HT1080 (cell line): ENCODE results near the gene RUFY2. TPM values are rescaled to one million over a fixed set of nuclear protein-coding genes. Genes with fewer than 3 reads are reported as not detected.

ENCODE experiments used
- DNase-seq: peaks from one replicate; pipeline ENCODE4 v3.0.0-alpha.2; 2015; ENCODE audit warnings: low read depth
- polyA plus RNA-seq, 2 experiments: library from polyadenylated mRNA; depleted of rRNA; stranded (reverse); fragments of >200 nt; gene quantifications; 2 replicates each; pipeline ENCODE4 v1.2.3, GENCODE V29; 2015
- total RNA-seq: library from RNA; depleted of rRNA; stranded (reverse); fragments of >200 nt; shearing (Covaris generic); gene quantifications from 2 replicates; pipeline ENCODE4 v1.2.3, GENCODE V29; 2014; rRNA removed

RUFY2 gene, protein sequence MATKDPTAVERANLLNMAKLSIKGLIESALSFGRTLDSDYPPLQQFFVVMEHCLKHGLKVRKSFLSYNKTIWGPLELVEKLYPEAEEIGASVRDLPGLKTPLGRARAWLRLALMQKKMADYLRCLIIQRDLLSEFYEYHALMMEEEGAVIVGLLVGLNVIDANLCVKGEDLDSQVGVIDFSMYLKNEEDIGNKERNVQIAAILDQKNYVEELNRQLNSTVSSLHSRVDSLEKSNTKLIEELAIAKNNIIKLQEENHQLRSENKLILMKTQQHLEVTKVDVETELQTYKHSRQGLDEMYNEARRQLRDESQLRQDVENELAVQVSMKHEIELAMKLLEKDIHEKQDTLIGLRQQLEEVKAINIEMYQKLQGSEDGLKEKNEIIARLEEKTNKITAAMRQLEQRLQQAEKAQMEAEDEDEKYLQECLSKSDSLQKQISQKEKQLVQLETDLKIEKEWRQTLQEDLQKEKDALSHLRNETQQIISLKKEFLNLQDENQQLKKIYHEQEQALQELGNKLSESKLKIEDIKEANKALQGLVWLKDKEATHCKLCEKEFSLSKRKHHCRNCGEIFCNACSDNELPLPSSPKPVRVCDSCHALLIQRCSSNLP
- 11.7 and 12.6 TPM in 2 replicates for total RNA-seq
- 12.8 TPM in 2 replicates for polyA plus RNA-seq (2015; cell fraction: cytosol; rRNA removed)
- polyA plus RNA-seq (2015; cell fraction: nucleus; rRNA removed): 32.5 and 33.7 TPM in 2 replicates

DNA sequence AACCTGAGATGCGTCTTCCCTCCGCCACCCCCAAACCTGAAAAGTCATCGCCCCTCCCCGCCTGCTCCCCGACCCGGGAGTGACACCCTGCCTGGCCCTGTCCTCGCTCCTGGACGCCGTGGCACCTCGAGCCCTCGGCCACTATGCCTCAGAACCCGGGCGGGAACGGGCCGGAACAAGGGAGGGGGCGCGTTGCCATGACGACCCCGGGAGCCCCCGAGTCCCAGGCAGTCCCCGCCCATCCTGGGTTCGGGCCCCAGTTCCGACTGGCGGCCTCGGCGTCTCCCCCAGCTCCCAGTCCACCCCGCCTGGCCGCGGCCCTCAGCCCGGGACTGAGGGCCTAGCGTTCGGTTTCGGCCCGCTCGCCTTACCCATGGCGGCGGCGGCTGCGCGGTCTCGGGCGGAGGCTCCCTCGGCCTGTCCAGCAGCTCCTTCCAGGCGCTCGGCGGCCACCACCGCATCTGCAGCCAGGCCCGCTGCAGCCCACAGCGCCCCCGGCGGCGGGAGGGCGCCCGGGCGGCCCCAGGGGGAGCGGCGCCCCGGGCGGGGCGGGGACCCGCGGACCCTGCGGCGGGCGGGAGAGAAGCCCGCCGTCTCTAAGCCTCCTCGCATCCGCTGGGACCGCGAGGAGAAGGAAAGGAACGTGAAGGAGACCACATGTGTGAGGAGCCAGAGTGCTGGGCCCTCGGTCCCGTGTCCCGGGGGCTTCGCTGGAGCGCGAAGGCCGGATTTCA, at the start of gene RUFY2:
TSS of gene RUFY2 (minus strand) at position 463 of the 734 bp plus-strand sequence. CDS start at position 375, 88 bp downstream.
- peak; percentile 70 for DNase-seq

- peak; percentile 32 for DNase-seq
Measured at GRCh38 chr10:68449698-68450097, 42.6 kb upstream of the RUFY2 start.

DNA sequence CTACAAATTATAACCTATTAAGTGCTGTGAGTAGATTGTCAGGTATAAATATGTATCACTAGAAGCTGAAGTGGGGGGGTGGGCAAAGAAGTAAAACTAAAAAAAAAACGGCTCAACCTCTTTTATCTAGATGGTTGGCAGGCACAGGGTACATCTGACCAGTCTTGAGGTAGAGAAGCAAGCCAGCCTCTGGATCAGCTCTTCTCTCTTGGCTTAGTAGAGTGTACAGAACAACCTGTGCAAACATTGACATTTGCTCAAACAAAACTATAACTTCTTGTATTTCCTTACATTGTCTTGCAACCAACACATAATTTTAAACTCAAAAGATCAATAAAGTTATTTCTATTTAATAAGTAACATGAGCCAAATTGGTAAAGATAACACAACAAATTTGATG, 39.1 kb upstream of the RUFY2 start:
- DNase-seq: no peak

GRCh38 chr10:68442971-68443370, 35.9 kb upstream of the RUFY2 start:
- DNase-seq: no peak

DNA sequence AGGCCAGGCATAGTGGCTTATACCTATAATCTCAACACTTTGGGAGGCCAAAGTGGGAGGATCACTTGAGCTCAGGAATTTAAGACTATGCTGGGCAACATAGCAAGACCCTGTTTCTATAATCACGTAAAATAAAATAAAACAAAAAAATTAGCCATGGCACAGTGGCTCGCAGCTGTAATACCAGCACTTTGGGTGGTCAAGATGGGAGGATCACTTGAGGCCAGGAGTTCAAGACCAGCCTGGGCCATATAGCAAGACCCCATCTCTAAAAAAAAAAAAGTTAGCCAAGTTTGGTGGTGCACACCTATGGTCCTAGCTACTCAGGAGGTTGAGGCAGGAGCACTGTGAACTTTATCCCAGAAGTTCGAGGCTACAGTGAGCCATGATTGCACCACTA, 33.8 kb upstream of the RUFY2 start:
- no peak for DNase-seq

GRCh38 chr10:68435803-68436202, 28.7 kb upstream of the RUFY2 start:
- DNase-seq: no peak

DNA sequence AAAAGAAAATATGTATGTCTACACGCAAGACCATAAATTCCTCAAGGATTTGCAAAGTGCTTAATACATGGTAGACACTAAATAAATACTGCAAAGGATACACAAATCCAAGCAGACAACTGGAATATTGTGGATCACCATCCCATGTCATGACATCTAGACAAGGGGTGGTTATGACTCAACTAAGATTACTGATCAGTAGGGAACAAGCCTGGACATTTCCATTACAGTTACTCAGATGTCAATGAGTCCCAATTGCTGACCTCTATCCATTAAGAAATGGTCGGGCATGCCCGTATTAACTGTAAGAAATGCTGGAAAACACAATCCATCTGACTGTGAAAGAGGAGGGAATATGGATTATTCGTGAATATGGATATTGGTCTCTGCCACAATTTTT, 27.6 kb upstream of the RUFY2 start:
- DNase-seq: no peak

- DNase-seq: no peak
Measured at GRCh38 chr10:68428396-68429104, 21.5 kb upstream of the RUFY2 start.

GRCh38 chr10:68424454-68425014, 17.5 kb upstream of the RUFY2 start:
- DNase-seq: no peak

DNA sequence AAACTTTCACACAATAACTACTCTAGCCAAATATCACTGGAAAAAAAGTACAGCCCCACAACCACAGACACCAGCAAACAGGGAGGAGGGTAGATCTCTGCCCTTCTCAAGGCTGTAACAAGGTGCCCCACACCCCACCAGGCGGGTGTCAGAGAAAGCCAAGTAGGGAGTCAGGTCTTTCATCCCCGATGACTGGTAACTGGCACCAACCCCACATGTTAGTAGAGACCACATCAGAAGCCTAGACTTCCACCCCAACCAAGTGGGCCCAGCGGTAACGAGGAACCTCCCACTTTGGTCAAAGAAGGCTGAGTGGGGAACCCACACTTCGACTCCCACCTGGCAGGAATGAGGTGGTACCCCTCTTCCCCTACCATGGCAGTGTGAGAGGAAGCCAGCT, 16.4 kb upstream of the RUFY2 start:
- DNase-seq: no peak

GRCh38 chr10:68419376-68419775, 12.3 kb upstream of the RUFY2 start:
- DNase-seq: no peak

DNA sequence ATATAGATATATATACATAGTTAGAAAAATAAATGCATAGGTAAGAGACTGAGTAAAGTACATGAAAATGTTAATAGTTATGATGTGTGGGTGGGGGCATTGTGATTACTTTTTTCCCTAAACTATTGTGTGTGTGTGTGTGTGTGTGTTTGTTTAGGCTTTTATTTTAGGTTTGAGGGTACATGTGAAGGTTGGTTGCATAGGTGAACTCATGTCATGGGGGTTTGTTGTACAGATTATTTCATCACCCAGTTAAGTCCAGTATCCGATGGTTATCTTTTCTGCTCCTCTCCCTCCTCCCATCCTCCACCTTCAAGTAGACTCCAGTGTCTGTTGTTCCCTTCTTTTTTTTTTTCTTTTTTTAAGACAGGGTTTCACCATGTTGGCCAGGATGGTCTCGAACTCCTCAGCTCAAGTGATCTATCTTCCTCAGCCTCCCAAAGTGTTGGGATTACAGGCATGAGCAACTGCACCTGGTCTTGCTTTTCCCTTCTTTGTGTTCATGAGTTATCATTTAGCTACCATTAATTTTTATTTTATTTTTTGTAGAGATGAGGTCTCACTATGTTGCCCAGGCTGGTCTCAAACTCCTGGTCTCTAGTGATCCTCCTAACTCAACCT, 1.9 kb upstream of the RUFY2 start:
- DNase-seq: no peak

DNA sequence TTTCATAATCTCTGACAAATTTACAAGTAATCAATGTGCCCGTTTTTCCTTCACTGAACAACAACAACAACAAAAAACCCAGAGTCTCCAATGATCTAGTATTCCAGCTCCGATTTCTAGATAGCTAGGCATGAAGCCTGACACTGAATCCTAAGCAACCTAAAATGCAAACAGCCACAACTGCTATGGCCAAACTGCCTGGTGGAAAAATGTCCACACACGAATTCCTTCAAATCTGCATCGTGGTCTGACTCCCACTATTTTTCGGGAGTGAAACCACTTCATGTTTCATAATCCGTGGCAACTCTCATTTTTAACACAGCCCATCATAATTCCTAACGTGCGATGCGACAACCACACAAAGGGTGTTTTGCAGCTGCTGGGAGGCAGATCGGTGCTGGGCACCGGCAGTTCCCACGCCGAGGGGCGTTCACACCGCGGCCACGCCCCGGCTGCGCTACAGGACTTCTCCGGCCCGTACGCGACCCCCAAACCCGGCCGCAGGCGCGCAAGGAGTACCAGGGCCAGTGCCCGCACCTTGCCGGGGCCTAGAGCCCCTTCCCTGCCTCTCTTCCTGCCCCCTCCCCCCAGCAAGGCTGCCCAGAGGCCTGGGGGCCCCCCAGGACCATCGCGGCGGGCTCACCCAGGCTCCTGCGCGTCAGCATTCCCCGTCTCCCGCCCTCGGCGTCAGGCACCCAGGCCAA, 814 bp downstream of the RUFY2 start:
- peak; percentile 60 for DNase-seq

DNA sequence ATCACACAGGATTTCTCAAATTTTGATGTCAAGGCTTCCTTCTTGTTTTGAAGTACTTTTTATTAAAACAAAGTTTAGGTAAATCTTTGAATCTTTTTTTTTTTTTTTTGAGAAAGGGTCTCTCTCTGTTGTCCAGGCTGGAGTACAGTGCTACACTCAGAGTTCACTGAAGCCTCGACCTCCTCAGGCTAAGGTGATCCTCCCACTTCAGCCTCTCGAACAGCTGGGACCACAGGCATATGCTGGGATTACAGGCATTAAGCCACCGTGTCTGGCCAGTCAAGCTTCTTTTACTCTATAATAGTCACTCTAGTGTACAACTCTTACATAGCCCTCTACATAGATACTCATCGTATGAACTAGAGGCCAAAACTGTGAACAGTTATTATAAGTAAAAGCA, 3.4 kb downstream of the RUFY2 start:
- DNase-seq: no peak

GRCh38 chr10:68402276-68402675, 4.8 kb downstream of the RUFY2 start:
- no peak for DNase-seq

GRCh38 chr10:68397005-68397404, 10.1 kb downstream of the RUFY2 start:
- DNase-seq: no peak

DNA sequence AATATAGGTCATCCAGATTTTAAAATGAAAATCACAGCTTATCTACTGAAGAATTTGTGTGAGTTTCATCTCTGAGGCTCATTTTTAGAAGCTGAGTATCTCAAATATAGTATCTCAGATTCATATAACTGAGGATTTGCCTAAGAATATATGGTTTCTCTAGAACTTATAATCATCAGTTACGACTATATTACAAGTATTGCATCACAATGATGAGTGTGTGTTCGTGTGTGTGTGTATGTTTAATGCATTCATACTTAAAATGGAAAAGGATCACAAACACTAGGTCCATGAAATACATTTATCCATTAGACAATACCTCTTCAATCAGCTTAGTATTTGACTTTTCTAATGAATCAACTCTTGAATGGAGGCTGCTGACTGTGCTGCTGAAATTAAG, 21.3 kb downstream of the RUFY2 start:
- no peak for DNase-seq

DNA sequence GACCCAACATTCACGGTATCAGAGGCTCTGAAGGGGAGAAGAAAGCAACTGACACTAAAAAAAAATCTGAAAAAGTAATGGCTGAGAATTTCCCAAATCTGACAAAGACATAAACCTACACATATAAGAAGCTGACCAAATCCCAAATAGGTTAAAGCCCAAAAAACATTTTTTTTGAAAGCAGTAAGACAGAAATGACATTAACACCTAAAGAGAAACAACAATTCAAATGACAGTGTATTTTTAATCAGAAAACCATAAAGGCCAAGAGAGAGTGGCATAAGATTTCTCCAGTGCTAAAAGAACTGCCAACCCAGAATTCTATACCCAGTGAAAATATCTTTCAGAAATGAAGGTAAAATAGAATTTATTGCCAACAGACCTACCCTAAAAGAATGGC, 35.5 kb downstream of the RUFY2 start:
- DNase-seq: no peak

DNA sequence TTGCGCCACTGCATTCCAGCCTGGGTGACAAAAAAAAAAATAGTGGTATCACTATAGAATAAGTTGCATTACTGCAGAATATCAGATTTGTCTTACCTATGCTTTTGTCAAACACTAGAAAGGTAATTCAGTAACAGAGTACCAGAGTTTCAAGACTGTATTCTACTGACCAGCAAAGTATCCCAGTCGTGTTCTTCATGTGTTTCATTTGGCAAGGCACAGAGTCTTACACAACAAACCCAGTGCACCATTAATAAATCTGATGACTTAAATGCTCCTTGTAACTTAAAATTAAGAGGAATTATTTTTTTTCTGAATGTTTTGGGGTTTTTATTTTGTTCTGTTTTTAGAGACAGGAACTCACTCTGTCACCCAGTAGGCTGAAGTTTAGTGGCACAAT, 40.0 kb downstream of the RUFY2 start:
- DNase-seq: no peak

- no peak for DNase-seq
Measured at GRCh38 chr10:68366600-68366999, 40.5 kb downstream of the RUFY2 start.
